ENCODE measurements around the gene STMN1. TPM values are rescaled to one million over a fixed set of nuclear protein-coding genes. Genes with fewer than 3 reads are reported as not detected.

The STMN1 gene
- total and polyA plus RNA-seq, 5 donors, result 10.3 to 20.7 (median 16.5) TPM

- Histone ChIP-seq H3K4me1 (ENCODE audit: control insufficient read depth, insufficient read depth, low read length) (peaks cover 2% of the 10 kb centered on the region), H3K9me3 (ENCODE audit: control insufficient read depth, low read length) (no peaks in the 10 kb centered on the region), H3K27me3 (ENCODE audit: control insufficient read depth, insufficient read depth) (no peaks in the 10 kb centered on the region), H3K27ac (ENCODE audit: low read length) (no peak overlapping the region), H3K4me3 (ENCODE audit: low read length) (no peak overlapping the region)
- WGBS, result 79% methylated on average over 9 of the region's 9 CpGs
- intact Hi-C loops (cut with DNase I), result no loop called here
- DNase-seq (no peak), ATAC-seq (no peak)
Observed at GRCh38 chr1:25867210-25867991, 38.8 kb downstream of the STMN1 start.

- intact Hi-C loops (cut with DNase I), result no loop called here
- Histone ChIP-seq H3K9me3 (ENCODE audit: control insufficient read depth, low read length) (no peaks in the 10 kb centered on the region), H3K27me3 (ENCODE audit: control insufficient read depth, insufficient read depth) (no peaks in the 10 kb centered on the region), H3K4me3 (ENCODE audit: low read length) (no peak overlapping the region), H3K4me1 (ENCODE audit: control insufficient read depth, insufficient read depth, low read length) (no peaks in the 10 kb centered on the region), H3K27ac (ENCODE audit: low read length) (no peak overlapping the region)
- 92% methylated on average over 1 of the region's 1 CpG for WGBS
- DNase-seq, result no peak
- no peak for ATAC-seq
Observed at GRCh38 chr1:25866288-25866687, 39.9 kb downstream of the STMN1 start.

- DNase-seq (no peak), ATAC-seq (no peak)
- H3K4me3 ChIP-seq (ENCODE audit: low read length), result no peak overlapping the region
- no peaks in the 10 kb centered on the region for H3K4me1 ChIP-seq (ENCODE audit: control insufficient read depth, insufficient read depth, low read length)
- no peaks in the 10 kb centered on the region for H3K9me3 ChIP-seq (ENCODE audit: control insufficient read depth, low read length)
- intact Hi-C loops (cut with DNase I), result no loop called here
- H3K27ac ChIP-seq (ENCODE audit: low read length), result no peak overlapping the region
- 90% methylated on average over 3 of the region's 3 CpGs for WGBS
- H3K27me3 ChIP-seq (ENCODE audit: control insufficient read depth, insufficient read depth), result no peaks in the 10 kb centered on the region
Observed at GRCh38 chr1:25864434-25864833, 41.8 kb downstream of the STMN1 start.

- Histone ChIP-seq H3K27me3 (ENCODE audit: control insufficient read depth, insufficient read depth) (no peaks in the 10 kb centered on the region), H3K9me3 (ENCODE audit: control insufficient read depth, low read length) (no peaks in the 10 kb centered on the region), H3K4me1 (ENCODE audit: control insufficient read depth, insufficient read depth, low read length) (no peaks in the 10 kb centered on the region), H3K4me3 (ENCODE audit: low read length) (no peak overlapping the region), H3K27ac (ENCODE audit: low read length) (no peak overlapping the region)
- intact Hi-C loops (cut with DNase I), result no loop called here
- ATAC-seq (no peak), DNase-seq (peak in 1 of 3 donors; percentile 45)
- WGBS, result 92% methylated on average over 25 of the region's 25 CpGs
Observed at GRCh38 chr1:25863486-25864262, 42.5 kb downstream of the STMN1 start.

- DNase-seq, result peak in 1 of 3 donors; percentile 41
- H3K9me3 ChIP-seq (ENCODE audit: control insufficient read depth, low read length), result no peaks in the 10 kb centered on the region
- H3K4me3 ChIP-seq (ENCODE audit: low read length), result no peak overlapping the region
- H3K27me3 ChIP-seq (ENCODE audit: control insufficient read depth, insufficient read depth), result no peaks in the 10 kb centered on the region
- no peak overlapping the region for H3K27ac ChIP-seq (ENCODE audit: low read length)
- intact Hi-C loops (cut with DNase I), result no loop called here
- WGBS, result 95% methylated on average over 20 of the region's 20 CpGs
- no peak for ATAC-seq
- no peaks in the 10 kb centered on the region for H3K4me1 ChIP-seq (ENCODE audit: control insufficient read depth, insufficient read depth, low read length)
Observed at GRCh38 chr1:25862785-25863485, 43.3 kb downstream of the STMN1 start.

- intact Hi-C loops (cut with DNase I), result no loop called here
Observed at GRCh38 chr1:25861316-25862286, 44.6 kb downstream of the STMN1 start.

GRCh38 chr1:25858906-25859789 lies 47.1 kb downstream of the STMN1 start, which contains the start of gene AUNIP:
TSS of gene AUNIP (minus strand) at chr1:25859457. CDS start at chr1:25859357, 100 bp downstream.
- no peaks in the 10 kb centered on the region for H3K4me1 ChIP-seq (ENCODE audit: control insufficient read depth, insufficient read depth, low read length)
- peak within 1 kb of the TSS; percentile 71 for H3K4me3 ChIP-seq (ENCODE audit: low read length)
- DNase-seq, result peak; percentile 90 to 95 (median 95)
- 1% methylated on average over 77 of the region's 77 CpGs for WGBS
- intact Hi-C loops (cut with DNase I), result no loop called here
- peak within 1 kb of the TSS; percentile 5 for H3K27ac ChIP-seq (ENCODE audit: low read length)
- peak; percentile 97 for ATAC-seq
- H3K27me3 ChIP-seq (ENCODE audit: control insufficient read depth, insufficient read depth), result no peaks in the 10 kb centered on the region
- no peaks in the 10 kb centered on the region for H3K9me3 ChIP-seq (ENCODE audit: control insufficient read depth, low read length)

More at GRCh38 chr1:25861316-25862286, 44.6 kb downstream of the STMN1 start:
- DNase-seq (peak in 1 of 3 donors; percentile 72), ATAC-seq (no peak)
- WGBS, result 81% methylated on average over 16 of the region's 16 CpGs
- Histone ChIP-seq H3K27me3 (ENCODE audit: control insufficient read depth, insufficient read depth) (no peaks in the 10 kb centered on the region), H3K9me3 (ENCODE audit: control insufficient read depth, low read length) (no peaks in the 10 kb centered on the region), H3K27ac (ENCODE audit: low read length) (no peak overlapping the region), H3K4me3 (ENCODE audit: low read length) (no peak overlapping the region), H3K4me1 (ENCODE audit: control insufficient read depth, insufficient read depth, low read length) (no peaks in the 10 kb centered on the region)

GRCh38 chr1:25858494-25858893 lies 47.7 kb downstream of the STMN1 start:
- 50% methylated on average over 7 of the region's 7 CpGs for WGBS
- DNase-seq, result no peak
- Histone ChIP-seq H3K27ac (ENCODE audit: low read length) (no peak overlapping the region), H3K4me1 (ENCODE audit: control insufficient read depth, insufficient read depth, low read length) (no peaks in the 10 kb centered on the region), H3K9me3 (ENCODE audit: control insufficient read depth, low read length) (no peaks in the 10 kb centered on the region), H3K4me3 (ENCODE audit: low read length) (no peak overlapping the region), H3K27me3 (ENCODE audit: control insufficient read depth, insufficient read depth) (no peaks in the 10 kb centered on the region)
- ATAC-seq, result no peak
- intact Hi-C loops (cut with DNase I), result no loop called here

GRCh38 chr1:25856856-25857255 lies 49.4 kb downstream of the STMN1 start:
- intact Hi-C loops (cut with DNase I), result no loop called here
- WGBS, result 93% methylated on average over 11 of the region's 11 CpGs
- no peak for ATAC-seq

More at GRCh38 chr1:25856856-25857255, 49.4 kb downstream of the STMN1 start:
- Histone ChIP-seq H3K4me1 (ENCODE audit: control insufficient read depth, insufficient read depth, low read length) (no peaks in the 10 kb centered on the region), H3K27ac (ENCODE audit: low read length) (no peak overlapping the region), H3K27me3 (ENCODE audit: control insufficient read depth, insufficient read depth) (no peaks in the 10 kb centered on the region), H3K9me3 (ENCODE audit: control insufficient read depth, low read length) (no peaks in the 10 kb centered on the region), H3K4me3 (ENCODE audit: low read length) (no peak overlapping the region)
- DNase-seq, result no peak

Measured in right cardiac atrium (tissue), 5 donors.